Measurements from ENCODE around the gene DRC3. TPM values are rescaled to one million over a fixed set of nuclear protein-coding genes. Genes with fewer than 3 reads are reported as not detected.
A peak's percentile ranks its signal among the peaks of the same experiment; 100 is the strongest.

Gene DRC3
- total RNA-seq, 1 donor from 2014 or later = 0.43 TPM

DNA sequence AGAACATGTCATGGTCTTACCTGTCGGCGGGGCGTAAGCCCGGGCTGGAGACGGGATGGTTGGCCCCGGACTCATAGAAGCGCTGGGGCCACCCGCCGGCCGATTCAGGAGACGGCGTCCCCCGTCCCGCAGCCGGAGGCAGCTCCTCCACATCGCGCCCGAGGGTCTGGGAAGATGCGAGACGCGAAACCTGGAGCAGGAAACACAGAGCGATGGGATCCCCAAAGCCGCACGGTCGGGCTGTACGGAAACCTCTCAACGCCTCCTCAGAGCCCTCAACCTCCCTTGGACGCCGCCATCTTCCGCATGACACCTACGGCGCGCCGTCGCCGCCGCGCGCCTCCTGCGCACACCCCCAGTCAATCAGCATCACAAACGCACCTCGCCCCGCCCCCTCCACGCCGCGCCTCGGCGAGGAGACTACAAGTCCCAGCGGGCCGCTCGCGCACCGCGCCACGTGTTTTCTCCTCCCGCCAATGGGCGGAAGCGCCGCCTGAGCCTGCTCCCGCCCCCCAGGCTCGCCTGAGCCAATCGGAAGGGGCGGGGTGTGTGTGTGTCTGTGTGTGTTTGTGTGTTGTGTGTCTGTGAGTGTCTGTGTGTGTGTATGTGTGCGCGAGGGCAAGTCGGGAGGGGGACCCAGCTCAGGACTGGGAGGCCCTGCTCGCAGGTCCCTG, 66.3 kb downstream of the DRC3 start, which contains the start of the genes ATPAF2 and GID4:
ATPAF2 (minus strand) TSS at position 308 of the 674 bp plus-strand sequence; CDS start at position 153, 155 bp downstream.
GID4 (plus strand) TSS at position 548 of the 674 bp plus-strand sequence; CDS start at position 605, 57 bp downstream.
- Mint-ChIP-seq H3K4me1 (ENCODE audit: low read depth, unreplicated experiment) (peaks cover 22% of the 10 kb centered on the region), H3K27me3 (ENCODE audit: low read depth, unreplicated experiment) (no peaks in the 10 kb centered on the region), H3K27ac (ENCODE audit: unreplicated experiment) (peak within 1 kb of the TSS; percentile 81), H3K36me3 (ENCODE audit: low read depth, unreplicated experiment) (peaks cover 2% of the 10 kb centered on the region), H3K4me3 (ENCODE audit: unreplicated experiment) (peak within 1 kb of the TSS; percentile 96), H3K9me3 (ENCODE audit: unreplicated experiment) (no peaks in the 10 kb centered on the region)
- H3K9ac ChIP-seq (ENCODE audit: low read length) = peak within 1 kb of the TSS; percentile 84
- peak within 1 kb of the TSS; percentile 95 for H3K4me3 ChIP-seq (ENCODE audit: insufficient read depth, low read depth, low read length)
- H3K4me2 ChIP-seq (ENCODE audit: low read length) = peak within 1 kb of the TSS; percentile 93
- H3K9me3 ChIP-seq (ENCODE audit: insufficient read depth, low read depth, low read length) = no peaks in the 10 kb centered on the region
- H3K79me2 ChIP-seq (ENCODE audit: insufficient read depth, low read length) = peaks cover 32% of the 10 kb centered on the region
- H3K4me1 ChIP-seq (ENCODE audit: insufficient read depth, low read length) = peaks cover 15% of the 10 kb centered on the region
- H3K27me3 ChIP-seq (ENCODE audit: insufficient read depth, low read length) = no peaks in the 10 kb centered on the region
- no peaks in the 10 kb centered on the region for H3K36me3 ChIP-seq (ENCODE audit: insufficient read depth, low read length)
- DNase-seq (ENCODE audit: low read depth) = peak; percentile 94
- TF ChIP-seq EZH2 (IDR thresholded peaks at IDR 0.05; ENCODE audit: insufficient read depth, low read length) = no peak
- TF ChIP-seq, protein P1, sequence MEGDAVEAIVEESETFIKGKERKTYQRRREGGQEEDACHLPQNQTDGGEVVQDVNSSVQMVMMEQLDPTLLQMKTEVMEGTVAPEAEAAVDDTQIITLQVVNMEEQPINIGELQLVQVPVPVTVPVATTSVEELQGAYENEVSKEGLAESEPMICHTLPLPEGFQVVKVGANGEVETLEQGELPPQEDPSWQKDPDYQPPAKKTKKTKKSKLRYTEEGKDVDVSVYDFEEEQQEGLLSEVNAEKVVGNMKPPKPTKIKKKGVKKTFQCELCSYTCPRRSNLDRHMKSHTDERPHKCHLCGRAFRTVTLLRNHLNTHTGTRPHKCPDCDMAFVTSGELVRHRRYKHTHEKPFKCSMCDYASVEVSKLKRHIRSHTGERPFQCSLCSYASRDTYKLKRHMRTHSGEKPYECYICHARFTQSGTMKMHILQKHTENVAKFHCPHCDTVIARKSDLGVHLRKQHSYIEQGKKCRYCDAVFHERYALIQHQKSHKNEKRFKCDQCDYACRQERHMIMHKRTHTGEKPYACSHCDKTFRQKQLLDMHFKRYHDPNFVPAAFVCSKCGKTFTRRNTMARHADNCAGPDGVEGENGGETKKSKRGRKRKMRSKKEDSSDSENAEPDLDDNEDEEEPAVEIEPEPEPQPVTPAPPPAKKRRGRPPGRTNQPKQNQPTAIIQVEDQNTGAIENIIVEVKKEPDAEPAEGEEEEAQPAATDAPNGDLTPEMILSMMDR (IDR thresholded peaks at IDR 0.05; ENCODE audit: insufficient read depth, low read depth, low read length) = no peak
- peaks cover 29% of the 10 kb centered on the region for H4K20me1 ChIP-seq (ENCODE audit: insufficient read depth, low read length)
- peak within 1 kb of the TSS; percentile 94 for H2AFZ ChIP-seq (ENCODE audit: low read depth, low read length)
- H3K27ac ChIP-seq (ENCODE audit: low read depth, low read length) = peak within 1 kb of the TSS; percentile 77
- FAIRE-seq = no peak

DNA sequence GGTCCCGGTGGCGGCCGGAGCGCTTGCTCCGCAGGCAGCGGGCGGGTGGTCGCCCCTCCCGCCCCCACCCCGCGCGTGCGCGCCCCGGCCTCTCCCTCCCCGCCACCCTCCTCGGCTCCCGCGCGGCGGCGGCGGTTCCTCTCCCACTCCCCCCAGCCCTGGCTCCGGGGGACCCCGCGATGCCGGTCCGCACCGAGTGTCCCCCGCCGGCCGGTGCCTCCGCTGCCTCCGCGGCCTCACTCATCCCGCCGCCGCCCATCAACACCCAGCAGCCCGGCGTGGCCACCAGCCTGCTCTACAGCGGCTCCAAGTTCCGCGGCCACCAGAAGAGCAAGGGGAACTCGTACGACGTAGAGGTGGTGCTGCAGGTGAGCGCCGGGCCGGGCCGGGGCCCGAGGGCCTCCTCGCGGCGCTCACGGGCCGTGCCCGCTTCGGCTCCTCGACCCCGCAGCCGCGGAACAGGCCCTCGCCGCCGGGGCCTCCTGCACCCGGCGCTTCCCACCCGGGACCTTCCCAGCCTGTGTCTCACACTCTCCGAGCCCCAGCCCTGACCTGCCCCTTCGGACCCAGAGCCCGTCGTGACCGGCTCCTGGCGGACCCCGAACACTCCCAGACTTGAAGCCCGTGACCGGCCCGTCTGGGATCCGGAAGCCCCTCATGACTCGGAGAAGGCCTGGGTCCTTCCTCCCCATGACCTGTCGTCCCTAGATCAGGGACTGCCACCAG, 67.0 kb downstream of the DRC3 start:
- H4K20me1 ChIP-seq (ENCODE audit: insufficient read depth, low read length) = peaks cover 27% of the 10 kb centered on the region
- H3K4me2 ChIP-seq (ENCODE audit: low read length) = peak overlapping the region; percentile 93
- Mint-ChIP-seq H3K4me1 (ENCODE audit: low read depth, unreplicated experiment) (peaks cover 22% of the 10 kb centered on the region), H3K27me3 (ENCODE audit: low read depth, unreplicated experiment) (no peaks in the 10 kb centered on the region), H3K27ac (ENCODE audit: unreplicated experiment) (peak overlapping the region; percentile 81), H3K9me3 (ENCODE audit: unreplicated experiment) (no peaks in the 10 kb centered on the region), H3K36me3 (ENCODE audit: low read depth, unreplicated experiment) (peaks cover 2% of the 10 kb centered on the region), H3K4me3 (ENCODE audit: unreplicated experiment) (peak overlapping the region; percentile 96)
- no peak for DNase-seq (ENCODE audit: low read depth)
- peak overlapping the region; percentile 95 for H3K4me3 ChIP-seq (ENCODE audit: insufficient read depth, low read depth, low read length)
- no peaks in the 10 kb centered on the region for H3K36me3 ChIP-seq (ENCODE audit: insufficient read depth, low read length)
- TF ChIP-seq, protein P1 (IDR thresholded peaks at IDR 0.05; ENCODE audit: insufficient read depth, low read depth, low read length) = no peak
- TF ChIP-seq EZH2 (IDR thresholded peaks at IDR 0.05; ENCODE audit: insufficient read depth, low read length) = no peak
- no peaks in the 10 kb centered on the region for H3K9me3 ChIP-seq (ENCODE audit: insufficient read depth, low read depth, low read length)
- peak overlapping the region; percentile 84 for H3K9ac ChIP-seq (ENCODE audit: low read length)
- peaks cover 35% of the 10 kb centered on the region for H3K79me2 ChIP-seq (ENCODE audit: insufficient read depth, low read length)
- peaks cover 15% of the 10 kb centered on the region for H3K4me1 ChIP-seq (ENCODE audit: insufficient read depth, low read length)
- peak overlapping the region; percentile 61 for H3K27ac ChIP-seq (ENCODE audit: low read depth, low read length)
- no peaks in the 10 kb centered on the region for H3K27me3 ChIP-seq (ENCODE audit: insufficient read depth, low read length)
- FAIRE-seq = no peak
- H2AFZ ChIP-seq (ENCODE audit: low read depth, low read length) = peak overlapping the region; percentile 94
